HG02588 (cell line): ENCODE data around the gene PRR14L.

Source experiments
- ATAC-seq: cut with Tn5 transposase; IDR thresholded peaks from one replicate; pipeline ENCODE4 v1.9.1; 2021; ENCODE audit warnings: mild to moderate bottlenecking, moderate library complexity; ENCODE audit not compliant: unreplicated experiment

Gene PRR14L

GRCh38 chr22:31647066-31647465 is 102.9 kb downstream of the PRR14L start:
- ATAC-seq: no peak

- ATAC-seq: peak; percentile 55
These were observed 103.5 kb downstream of the PRR14L start for GRCh38 chr22:31646186-31647019.

GRCh38 chr22:31639436-31640039 is 110.4 kb downstream of the PRR14L start:
- ATAC-seq: no peak

DNA sequence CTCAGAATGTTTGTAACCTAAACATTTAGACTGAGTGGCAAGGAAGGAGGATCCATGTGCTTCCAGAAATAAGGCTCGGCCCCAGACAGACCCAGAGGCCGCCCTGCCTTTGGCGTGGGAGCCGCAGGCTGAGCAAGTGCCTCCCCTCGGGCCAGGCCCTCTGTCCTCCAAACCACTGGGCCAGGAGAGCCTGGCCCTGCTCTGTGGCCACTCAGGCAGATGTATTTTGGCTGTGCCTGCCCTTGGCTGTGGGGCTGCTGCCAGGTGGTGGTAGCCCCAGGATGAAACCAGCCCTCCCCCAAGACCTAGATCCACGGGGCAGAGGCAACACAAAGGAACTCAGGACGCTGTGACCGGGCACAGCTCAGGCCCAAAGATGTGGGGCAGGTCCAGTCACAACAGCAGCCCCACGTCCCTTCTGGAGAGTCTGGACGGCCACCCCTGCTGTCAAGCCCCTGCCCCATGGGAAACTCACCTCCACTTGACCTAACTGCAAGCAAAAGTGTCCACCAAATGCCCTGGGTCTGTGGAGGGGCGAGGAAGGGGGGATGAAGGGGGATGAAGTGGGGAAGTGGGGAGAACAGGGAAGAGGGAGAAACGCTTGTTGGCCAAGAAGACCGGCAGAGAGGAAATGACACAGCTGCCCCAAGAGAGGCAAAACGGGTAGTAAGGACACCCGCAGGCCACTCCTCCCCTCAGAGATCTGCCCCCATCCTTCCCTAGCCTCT is 111.9 kb downstream of the PRR14L start:
- ATAC-seq: peak; percentile 18

DNA sequence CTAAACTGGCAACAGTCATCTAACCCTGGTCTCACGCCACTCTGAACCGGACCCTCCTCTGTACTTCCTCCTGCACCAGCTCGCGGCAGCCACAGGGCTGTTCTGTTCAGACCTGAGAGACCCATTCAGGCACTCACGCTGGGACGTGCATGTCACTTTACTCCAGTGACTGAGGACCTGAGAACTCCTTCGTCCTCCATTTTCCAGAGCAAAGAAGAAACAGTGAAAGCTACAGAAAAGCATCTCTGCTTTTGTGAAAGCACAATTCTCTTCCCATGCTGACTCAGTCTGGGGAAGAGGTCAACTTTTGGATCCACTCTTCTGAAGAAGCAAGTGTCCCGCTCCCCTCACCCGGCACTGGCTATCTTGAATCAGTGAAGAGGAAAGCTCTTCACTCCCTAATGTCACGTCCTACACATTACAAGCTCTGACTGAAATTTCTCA is 112.5 kb downstream of the PRR14L start:
- peak; percentile 41 for ATAC-seq

- ATAC-seq: no peak
These were observed 114.2 kb downstream of the PRR14L start for GRCh38 chr22:31635638-31636306.

DNA sequence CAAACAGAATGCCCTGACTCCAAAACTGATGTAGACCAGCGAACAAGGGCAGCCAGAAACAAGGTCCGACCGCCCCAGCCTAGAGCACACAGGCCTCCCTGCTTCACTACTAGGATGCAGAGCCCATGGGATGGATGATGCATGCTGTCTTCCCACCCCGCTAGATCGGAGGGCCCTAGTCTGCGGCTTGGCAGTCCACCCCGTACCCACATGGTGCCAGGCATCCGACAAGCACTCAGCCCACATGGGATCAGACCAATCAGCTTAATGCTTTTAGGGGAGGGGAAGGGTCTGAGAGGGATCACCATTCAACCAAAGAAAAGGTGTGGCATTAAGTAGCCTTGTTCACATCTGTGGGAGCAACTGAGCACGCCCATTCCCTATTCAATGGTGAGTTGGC is 118.5 kb downstream of the PRR14L start:
- no peak for ATAC-seq
